HEK293 (cell line): ENCODE results near the gene CEP43.

Experiments used
- CTCF ChIA-PET: fragments of 350-600 bp; formaldehyde crosslinking; extraction: SDS; loops from one replicate; lab custom pipeline; 2021; ENCODE audit warnings: antibody characterized with exemption; lab: Yijun Ruan, JAX
- POLR2A ChIA-PET: fragments of 300-600 bp; formaldehyde crosslinking; extraction: SDS; loops from one replicate; lab custom pipeline; 2020; ENCODE audit warnings: antibody characterized with exemption, inconsistent platforms; lab: Yijun Ruan, JAX
- H3K27ac ChIP-seq: fragments of 200-500 bp; sonication (Bioruptor generic); 2 replicates; pipeline ENCODE4 v1.5.1; 2014; ENCODE audit warnings: low read depth, low read length, control low read depth, inconsistent platforms; ENCODE audit errors: extremely low read depth
- H3K36me3 ChIP-seq, 2 experiments: fragments of 200-500 bp in 1 of 2; sonication (Bioruptor generic) in 1 of 2; 1 replicate in 1 of 2; 2 replicates in 1 of 2; pipeline ENCODE4 v1.5.1; 2014 to 2017; ENCODE audit warnings: inconsistent platforms in 2 of 2, low read length in 2 of 2; ENCODE audit not compliant: control insufficient read depth in 2 of 2, insufficient read depth in 1 of 2
- H3K4me1 ChIP-seq: fragments of 200-500 bp; sonication (Bioruptor generic); 2 replicates; pipeline ENCODE4 v1.5.1; 2014; ENCODE audit warnings: mild to moderate bottlenecking, low read length, inconsistent platforms; ENCODE audit not compliant: control insufficient read depth, insufficient read depth
- H3K4me3 ChIP-seq: 2 replicates; pipeline ENCODE4 v1.5.1; 2011; ENCODE audit warnings: low read depth, mild to moderate bottlenecking, control low read depth, low read length, moderate library complexity
- H3K9me3 ChIP-seq: fragments of 200-500 bp; sonication (Bioruptor generic); 2 replicates; pipeline ENCODE4 v1.5.1; 2014; ENCODE audit warnings: low read depth, low read length, inconsistent platforms; ENCODE audit not compliant: control insufficient read depth, insufficient read depth
- BCL11B ChIP-seq: fragments of 450-650 bp; formaldehyde crosslinking; IDR thresholded peaks from 2 replicates; pipeline ENCODE4 v1.5.1; 2016; ENCODE audit warnings: low read depth, missing biosample characterization, missing genetic modification characterization
- GFI1B ChIP-seq: fragments of 450-650 bp; formaldehyde crosslinking; IDR thresholded peaks from 2 replicates; pipeline ENCODE4 v1.5.1; 2016; ENCODE audit warnings: missing biosample characterization, missing genetic modification characterization
- PRDM10 ChIP-seq: fragments of 450-650 bp; formaldehyde crosslinking; IDR thresholded peaks from 2 replicates; pipeline ENCODE4 v1.5.1; 2016; ENCODE audit warnings: missing biosample characterization, missing genetic modification characterization
- RBAK ChIP-seq: fragments of 450-650 bp; formaldehyde crosslinking; IDR thresholded peaks from 2 replicates; pipeline ENCODE4 v1.5.1; 2016; ENCODE audit warnings: missing biosample characterization, missing genetic modification characterization
- REPIN1 ChIP-seq: fragments of 450-650 bp; formaldehyde crosslinking; IDR thresholded peaks from 2 replicates; pipeline ENCODE4 v1.5.1; 2017; ENCODE audit warnings: missing biosample characterization, missing genetic modification characterization, low read depth
- SETDB1 ChIP-seq: IDR thresholded peaks from one replicate; pipeline ENCODE4 v1.6.1; 2017; ENCODE audit warnings: mild to moderate bottlenecking, low read length, moderate library complexity, mixed read lengths; ENCODE audit not compliant: insufficient read length
- ZBTB1 ChIP-seq: fragments of 450-650 bp; formaldehyde crosslinking; IDR thresholded peaks from 2 replicates; pipeline ENCODE4 v1.5.1; 2016; ENCODE audit warnings: missing biosample characterization, missing genetic modification characterization
- ZFHX2 ChIP-seq: fragments of 450-650 bp; formaldehyde crosslinking; conservative IDR thresholded peaks from 2 replicates; pipeline ENCODE4 v1.5.1; 2016; ENCODE audit warnings: missing biosample characterization, missing genetic modification characterization
- ZNF2 ChIP-seq: fragments of 450-650 bp; formaldehyde crosslinking; IDR thresholded peaks from 2 replicates; pipeline ENCODE4 v1.5.1; 2016; ENCODE audit warnings: missing biosample characterization, missing genetic modification characterization
- ZNF239 ChIP-seq: fragments of 450-650 bp; formaldehyde crosslinking; IDR thresholded peaks from 2 replicates; pipeline ENCODE4 v1.5.1; 2016; ENCODE audit warnings: missing biosample characterization, missing genetic modification characterization
- ZNF324 ChIP-seq: fragments of 450-650 bp; formaldehyde crosslinking; IDR thresholded peaks from 2 replicates; pipeline ENCODE4 v1.5.1; 2016; ENCODE audit warnings: missing biosample characterization, missing genetic modification characterization
- ZNF416 ChIP-seq: fragments of 450-650 bp; formaldehyde crosslinking; IDR thresholded peaks from 2 replicates; pipeline ENCODE4 v1.5.1; 2016; ENCODE audit warnings: missing biosample characterization, missing genetic modification characterization
- ZNF596 ChIP-seq: fragments of 450-650 bp; IDR thresholded peaks from 2 replicates; pipeline ENCODE4 v1.5.0; 2018; ENCODE audit warnings: missing biosample characterization, mild to moderate bottlenecking, missing genetic modification characterization, moderate library complexity
- ZNF623 ChIP-seq: fragments of 450-650 bp; formaldehyde crosslinking; IDR thresholded peaks from 2 replicates; pipeline ENCODE4 v1.5.1; 2016; ENCODE audit warnings: missing biosample characterization, missing genetic modification characterization
- ZNF660 ChIP-seq: fragments of 450-650 bp; IDR thresholded peaks from 2 replicates; pipeline ENCODE4 v1.5.1; 2018; ENCODE audit warnings: missing biosample characterization, mild to moderate bottlenecking, missing genetic modification characterization
- ZNF768 ChIP-seq: fragments of 450-650 bp; formaldehyde crosslinking; IDR thresholded peaks from 2 replicates; pipeline ENCODE4 v1.5.1; 2018; ENCODE audit warnings: missing biosample characterization, mild to moderate bottlenecking, missing genetic modification characterization
- ZNF843 ChIP-seq: fragments of 450-650 bp; formaldehyde crosslinking; IDR thresholded peaks from 2 replicates; pipeline ENCODE4 v1.5.1; 2016; ENCODE audit warnings: missing biosample characterization, missing genetic modification characterization
- TF ChIP-seq, protein P1 (sequence below): fragments of 450-650 bp; formaldehyde crosslinking; IDR thresholded peaks from 2 replicates; pipeline ENCODE4 v1.5.1; 2016; ENCODE audit warnings: missing biosample characterization, missing genetic modification characterization
- TF ChIP-seq, protein P2 (sequence below): fragments of 450-650 bp; formaldehyde crosslinking; IDR thresholded peaks from 2 replicates; pipeline ENCODE4 v1.5.1; 2016; ENCODE audit warnings: missing biosample characterization, missing genetic modification characterization

Gene CEP43

GRCh38 chr6:166954118-166954713 lies 45.0 kb upstream of the CEP43 start:
- Histone ChIP-seq H3K4me3 (no peak overlapping the region), H3K9me3 (no peaks in the 10 kb centered on the region), H3K27ac (no peak overlapping the region), H3K4me1 (peaks cover 6% of the 10 kb centered on the region; the same call in 1 of the 2 replicates), H3K36me3 (peaks cover 0 to 21% of the 10 kb centered on the region in 2 experiments; a peak in 1 of 3 replicates)
- TF ChIP-seq ZBTB1 (tag by site-specific recombination) (no peak), REPIN1 (tag by site-specific recombination) (no peak), ZNF660 (tag by site-specific recombination) (no peak), SETDB1 (no peak), GFI1B (tag by site-specific recombination) (no peak), ZFHX2 (no peak), ZNF324 (no peak), ZNF239 (no peak), RBAK (tag by site-specific recombination) (no peak), ZNF623 (tag by site-specific recombination) (no peak), ZNF843 (tag by site-specific recombination) (no peak), ZNF768 (no peak), ZNF596 (no peak), ZNF416 (tag by site-specific recombination) (no peak), PRDM10 (tag by site-specific recombination) (no peak), BCL11B (tag by site-specific recombination) (no peak), ZNF2 (tag by site-specific recombination) (no peak)
- TF ChIP-seq, protein P1, sequence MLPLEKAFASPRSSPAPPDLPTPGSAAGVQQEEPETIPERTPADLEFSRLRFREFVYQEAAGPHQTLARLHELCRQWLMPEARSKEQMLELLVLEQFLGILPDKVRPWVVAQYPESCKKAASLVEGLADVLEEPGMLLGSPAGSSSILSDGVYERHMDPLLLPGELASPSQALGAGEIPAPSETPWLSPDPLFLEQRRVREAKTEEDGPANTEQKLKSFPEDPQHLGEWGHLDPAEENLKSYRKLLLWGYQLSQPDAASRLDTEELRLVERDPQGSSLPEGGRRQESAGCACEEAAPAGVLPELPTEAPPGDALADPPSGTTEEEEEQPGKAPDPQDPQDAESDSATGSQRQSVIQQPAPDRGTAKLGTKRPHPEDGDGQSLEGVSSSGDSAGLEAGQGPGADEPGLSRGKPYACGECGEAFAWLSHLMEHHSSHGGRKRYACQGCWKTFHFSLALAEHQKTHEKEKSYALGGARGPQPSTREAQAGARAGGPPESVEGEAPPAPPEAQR (tag by site-specific recombination): no peak
- TF ChIP-seq, protein P2, sequence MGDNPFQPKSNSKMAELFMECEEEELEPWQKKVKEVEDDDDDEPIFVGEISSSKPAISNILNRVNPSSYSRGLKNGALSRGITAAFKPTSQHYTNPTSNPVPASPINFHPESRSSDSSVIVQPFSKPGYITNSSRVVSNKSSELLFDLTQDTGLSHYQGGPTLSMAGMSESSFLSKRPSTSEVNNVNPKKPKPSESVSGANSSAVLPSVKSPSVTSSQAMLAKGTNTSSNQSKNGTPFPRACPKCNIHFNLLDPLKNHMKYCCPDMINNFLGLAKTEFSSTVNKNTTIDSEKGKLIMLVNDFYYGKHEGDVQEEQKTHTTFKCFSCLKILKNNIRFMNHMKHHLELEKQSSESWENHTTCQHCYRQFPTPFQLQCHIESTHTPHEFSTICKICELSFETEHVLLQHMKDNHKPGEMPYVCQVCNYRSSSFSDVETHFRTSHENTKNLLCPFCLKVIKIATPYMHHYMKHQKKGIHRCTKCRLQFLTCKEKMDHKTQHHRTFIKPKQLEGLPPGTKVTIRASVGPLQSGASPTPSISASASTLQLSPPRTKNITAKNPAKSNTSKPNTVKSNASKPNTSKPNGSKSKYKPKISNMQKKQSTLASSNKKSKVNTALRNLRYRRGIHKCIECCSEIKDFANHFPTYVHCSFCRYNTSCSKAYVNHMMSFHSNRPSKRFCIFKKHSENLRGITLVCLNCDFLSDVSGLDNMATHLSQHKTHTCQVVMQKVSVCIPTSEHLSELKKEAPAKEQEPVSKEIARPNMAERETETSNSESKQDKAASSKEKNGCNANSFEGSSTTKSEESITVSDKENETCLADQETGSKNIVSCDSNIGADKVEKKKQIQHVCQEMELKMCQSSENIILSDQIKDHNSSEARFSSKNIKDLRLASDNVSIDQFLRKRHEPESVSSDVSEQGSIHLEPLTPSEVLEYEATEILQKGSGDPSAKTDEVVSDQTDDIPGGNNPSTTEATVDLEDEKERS: no peak
- ChIA-PET CTCF (interaction anchor here (0.6 to 1.6 kb wide), 7 partner anchors 17 to 678 kb away, joined by 3 to 9 read pairs (median 4); no protein-coding TSS in a partner anchor), POLR2A (interaction anchor here (0.6 to 0.7 kb wide), 2 partner anchors 225 to 336 kb away, joined by 3 to 4 read pairs; no protein-coding TSS in a partner anchor)
